Measurements from ENCODE around the gene SERP2. TPM values are rescaled to one million over a fixed set of nuclear protein-coding genes. Genes with fewer than 3 reads are reported as not detected.

SERP2 gene
- total and polyA plus RNA-seq, 2 of the 8 experiments (the other 6 are each of a cell fraction or from before 2014, with no cell fraction given) = 2.0 to 2.3 TPM

DNA sequence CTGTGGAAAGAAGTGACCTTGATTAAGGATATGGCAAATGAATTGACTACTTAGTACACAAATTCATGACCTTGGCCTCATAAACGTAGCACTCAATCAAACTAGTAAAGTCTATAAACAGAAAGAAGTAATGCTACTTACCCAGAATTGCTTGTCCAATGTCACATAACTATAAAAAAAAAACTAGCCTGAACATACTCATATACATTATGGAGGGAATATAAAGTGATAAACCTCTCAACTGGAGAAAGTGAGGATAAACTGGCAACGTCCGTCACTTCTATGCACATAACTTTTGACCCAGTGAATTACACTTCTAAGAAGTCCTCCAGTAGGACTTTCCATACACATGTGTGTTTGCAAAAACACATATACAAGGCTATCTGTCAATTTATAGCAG, 7.7 kb upstream of the SERP2 start:
- FAIRE-seq = no peak
- H4K8ac ChIP-seq (ENCODE audit: extremely low read depth, insufficient read depth, low read length) = no peak overlapping the region
- no peaks in the 10 kb centered on the region for H3K9me3 ChIP-seq (ENCODE audit: insufficient read depth in 2 of 2, low read depth in 1 of 2, low read length in 1 of 2)
- no peak overlapping the region for H2BK12ac ChIP-seq (ENCODE audit: low read depth, low read length)
- no peak overlapping the region for H3K23ac ChIP-seq (ENCODE audit: insufficient read length)
- H3K27me3 ChIP-seq (replicated peaks in 1 of 4; ENCODE audit: control insufficient read depth in 3 of 4, extremely low read depth in 1 of 4, insufficient read depth in 3 of 4, low read length in 3 of 4) = no peaks in the 10 kb centered on the region
- H2BK5ac ChIP-seq (ENCODE audit: low read depth, low read length) = no peak overlapping the region
- no peak overlapping the region for H3K27ac ChIP-seq (ENCODE audit: low read depth, low read length)
- no peak overlapping the region for H3K4me3 ChIP-seq (ENCODE audit: extremely low read depth in 1 of 4, insufficient read depth in 2 of 4, low read depth in 3 of 4, low read length in 4 of 4)
- H3K79me1 ChIP-seq (ENCODE audit: low read depth, low read length) = no peaks in the 10 kb centered on the region
- no peaks in the 10 kb centered on the region for H3K36me3 ChIP-seq (ENCODE audit: control insufficient read depth in 2 of 4, insufficient read depth in 4 of 4, low read length in 3 of 4)
- no peak overlapping the region for H3K4ac ChIP-seq (replicated peaks; ENCODE audit: insufficient read length, low read depth, low read length)
- TF ChIP-seq TBP (IDR thresholded peaks at IDR 0.05; ENCODE audit: low read depth, low read length) (no peak), KDM5A (IDR thresholded peaks at IDR 0.05; ENCODE audit: low read length) (no peak), POLR2A (IDR thresholded peaks at IDR 0.05; ENCODE audit: control extremely low read depth in 1 of 2, low read depth in 2 of 2, low read length in 2 of 2) (no peak), MAX (IDR thresholded peaks at IDR 0.05) (no peak)
- TF ChIP-seq, protein P1, sequence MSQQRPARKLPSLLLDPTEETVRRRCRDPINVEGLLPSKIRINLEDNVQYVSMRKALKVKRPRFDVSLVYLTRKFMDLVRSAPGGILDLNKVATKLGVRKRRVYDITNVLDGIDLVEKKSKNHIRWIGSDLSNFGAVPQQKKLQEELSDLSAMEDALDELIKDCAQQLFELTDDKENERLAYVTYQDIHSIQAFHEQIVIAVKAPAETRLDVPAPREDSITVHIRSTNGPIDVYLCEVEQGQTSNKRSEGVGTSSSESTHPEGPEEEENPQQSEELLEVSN (IDR thresholded peaks at IDR 0.05) = no peak
- peaks cover 3% of the 10 kb centered on the region for H3K23me2 ChIP-seq (ENCODE audit: low read depth, low read length)
- H3K18ac ChIP-seq (ENCODE audit: extremely low read depth, low read length) = no peak overlapping the region
- CTCF ChIA-PET (ENCODE audit: partially characterized antibody) = interaction anchor here (0.6 kb wide), 1 partner anchor 905 kb away, joined by 3 read pairs; no protein-coding TSS in a partner anchor
- no peak overlapping the region for H2BK20ac ChIP-seq (ENCODE audit: low read length)
- H4K20me1 ChIP-seq (replicated peaks in 1 of 2; ENCODE audit: control insufficient read depth in 1 of 2, insufficient read depth in 2 of 2, low read length in 2 of 2) = no peaks in the 10 kb centered on the region
- no peak overlapping the region for H3K4me2 ChIP-seq (ENCODE audit: insufficient read depth in 1 of 2, low read depth in 2 of 2, low read length in 2 of 2)
- H3K56ac ChIP-seq (replicated peaks; ENCODE audit: insufficient read length, low read depth, low read length) = no peak overlapping the region
- H2BK120ac ChIP-seq (replicated peaks; ENCODE audit: low read depth, low read length) = no peak overlapping the region
- no peak for DNase-seq (ENCODE audit: low read depth in 1 of 2, low spot score in 2 of 2)
- H2AFZ ChIP-seq (ENCODE audit: low read length) = no peak overlapping the region
- no peaks in the 10 kb centered on the region for H3K4me1 ChIP-seq (replicated peaks in 1 of 4; ENCODE audit: control insufficient read depth in 3 of 4, insufficient read depth in 4 of 4, low read length in 3 of 4)
- POLR2A ChIA-PET (ENCODE audit: partially characterized antibody) = no interaction called here
- no peak overlapping the region for H4K5ac ChIP-seq (ENCODE audit: insufficient read length, low read depth, low read length)
- H2AK5ac ChIP-seq (ENCODE audit: low read depth, low read length) = no peak overlapping the region
- no peaks in the 10 kb centered on the region for H3K79me2 ChIP-seq (ENCODE audit: control insufficient read depth in 1 of 2, insufficient read depth in 2 of 2, low read length in 2 of 2)
- no peak overlapping the region for H2BK15ac ChIP-seq (ENCODE audit: low read length)
- H4K91ac ChIP-seq (replicated peaks; ENCODE audit: insufficient read length, low read length) = no peak overlapping the region
- no peak overlapping the region for H3K14ac ChIP-seq (ENCODE audit: insufficient read length)
- 95% methylated on average over 3 of the region's 3 CpGs; no CpG with 5 or more reads in 1 of the 2 experiments for WGBS, 2 experiments (ENCODE audit: extremely low coverage in 1 of 2, insufficient coverage in 1 of 2, insufficient read length in 1 of 2, insufficient replicate concordance in 2 of 2, low coverage in 1 of 2, low lambda C conversion rate in 2 of 2, missing lambda C conversion rate in 1 of 2)
- H3K9ac ChIP-seq (replicated peaks in 1 of 4; ENCODE audit: extremely low read depth in 1 of 4, low read depth in 3 of 4, low read length in 3 of 4) = no peak overlapping the region
